WERI-Rb-1 (cell line): ENCODE measurements around the gene TEX22.
A peak's percentile ranks its signal among the peaks of the same experiment; 100 is the strongest.

Experiments
- DNase-seq: peaks from one replicate; pipeline ENCODE4 v3.0.0-alpha.2; 2020
- H3K27ac ChIP-seq: fragments of 250-450 bp; sonication (Bioruptor Pico); 2 replicates; pipeline ENCODE4 v1.5.1; 2020; ENCODE audit warnings: mild to moderate bottlenecking, moderate library complexity
- H3K27me3 ChIP-seq: fragments of 250-450 bp; sonication (Bioruptor Pico); 2 replicates; pipeline ENCODE4 v1.5.1; 2021; ENCODE audit warnings: mild to moderate bottlenecking, low read depth, moderate library complexity; ENCODE audit not compliant: insufficient read depth, severe bottlenecking
- H3K36me3 ChIP-seq: fragments of 250-450 bp; sonication (Bioruptor Pico); 2 replicates; pipeline ENCODE4 v1.5.1; 2020; ENCODE audit warnings: mild to moderate bottlenecking, moderate library complexity
- H3K4me3 ChIP-seq: 2 replicates; pipeline ENCODE4 v1.5.1; 2011; ENCODE audit warnings: low read depth, mild to moderate bottlenecking, control low read depth, low read length
- H3K9me3 ChIP-seq: fragments of 250-450 bp; sonication (Bioruptor Pico); 2 replicates; pipeline ENCODE4 v1.5.1; 2021; ENCODE audit warnings: mild to moderate bottlenecking, moderate library complexity; ENCODE audit not compliant: severe bottlenecking
- CTCF ChIP-seq: IDR thresholded peaks from 2 replicates; pipeline ENCODE4 v1.5.1; 2011; ENCODE audit warnings: low read depth, mild to moderate bottlenecking, control low read depth, inconsistent platforms, low read length

The TEX22 gene

GRCh38 chr14:105447651-105448640 lies 49.6 kb downstream of the TEX22 start:
- no peaks in the 10 kb centered on the region for H3K9me3 ChIP-seq
- peaks cover 38% of the 10 kb centered on the region for H3K36me3 ChIP-seq
- no peak overlapping the region for H3K4me3 ChIP-seq
- H3K27me3 ChIP-seq = no peaks in the 10 kb centered on the region
- no peak for DNase-seq
- no peak for TF ChIP-seq CTCF
- H3K27ac ChIP-seq = peak overlapping the region; percentile 63

DNA sequence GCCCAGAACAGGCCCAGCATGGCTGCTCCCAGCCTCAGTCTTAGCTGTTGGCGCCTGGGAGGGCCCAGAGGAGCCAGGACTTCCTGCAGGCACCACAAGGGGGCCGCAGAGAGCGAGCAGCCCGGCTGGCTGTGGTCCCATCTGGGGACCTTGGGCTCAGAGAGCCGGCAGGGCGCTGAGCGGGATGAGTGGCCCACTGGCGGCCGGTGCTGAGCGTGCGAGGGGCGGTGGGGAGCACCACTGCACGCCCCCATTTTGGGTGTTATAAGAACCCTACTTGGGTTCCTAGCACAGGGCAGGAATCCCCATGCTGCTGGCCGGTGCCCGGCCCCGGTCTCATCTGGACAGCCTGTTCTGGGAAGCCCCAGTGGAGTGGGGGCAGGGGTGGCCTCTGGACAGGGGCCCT lies 50.4 kb downstream of the TEX22 start:
- Histone ChIP-seq H3K27ac (peak overlapping the region; percentile 63), H3K27me3 (no peaks in the 10 kb centered on the region), H3K9me3 (no peaks in the 10 kb centered on the region), H3K36me3 (peaks cover 40% of the 10 kb centered on the region), H3K4me3 (no peak overlapping the region)
- TF ChIP-seq CTCF = peak; percentile 91
- DNase-seq = peak; percentile 83

DNA sequence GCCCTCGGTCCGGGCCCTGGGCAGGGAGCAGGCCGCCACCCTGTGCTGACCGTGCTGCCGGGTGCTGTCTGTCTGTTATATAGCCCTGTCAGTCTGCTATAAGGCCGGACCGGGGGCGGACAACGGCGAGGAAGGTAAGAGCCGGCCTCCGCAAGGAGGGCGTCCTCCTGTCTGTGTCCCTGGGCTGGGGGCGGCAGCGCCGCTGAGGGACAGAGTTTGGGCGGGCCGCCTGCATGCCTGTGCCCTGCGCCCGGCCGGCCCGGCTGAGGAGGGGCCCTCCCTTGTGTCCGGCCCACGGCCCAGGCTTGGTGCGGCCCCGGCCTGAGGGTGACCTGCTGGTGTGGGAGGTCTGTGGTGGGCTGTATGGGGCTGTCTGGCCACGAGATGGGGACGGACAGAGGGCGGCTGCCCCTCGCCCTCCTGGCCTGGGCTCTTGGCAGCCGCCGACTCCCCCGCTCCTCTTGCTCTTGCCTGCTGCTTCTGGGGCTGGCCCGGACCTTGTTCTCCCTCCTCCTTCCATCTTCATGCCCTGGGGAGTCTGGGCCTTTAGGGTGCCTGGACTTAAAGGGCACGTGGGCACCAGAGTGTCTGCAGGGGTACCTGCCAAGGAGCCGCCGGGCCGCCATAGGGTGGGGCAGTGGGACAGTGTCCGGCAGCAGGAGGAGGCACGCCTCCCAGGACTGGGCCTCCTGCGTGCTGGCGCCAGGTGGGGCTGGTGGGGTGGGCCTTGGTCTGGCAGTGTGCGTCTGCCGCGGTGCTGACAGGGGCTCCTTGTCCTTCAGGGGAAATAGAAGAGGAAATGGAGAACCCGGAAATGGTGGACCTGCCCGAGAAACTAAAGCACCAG lies 51.2 kb downstream of the TEX22 start:
- no peak for TF ChIP-seq CTCF
- Histone ChIP-seq H3K9me3 (no peaks in the 10 kb centered on the region), H3K36me3 (peaks cover 48% of the 10 kb centered on the region), H3K27ac (0 out of 2 replicates have a peak overlapping the region, but pooled peaks have one; percentile 1), H3K4me3 (no peak overlapping the region), H3K27me3 (no peaks in the 10 kb centered on the region)
- DNase-seq = no peak

GRCh38 chr14:105450123-105450505 lies 51.8 kb downstream of the TEX22 start:
- no peak for TF ChIP-seq CTCF
- no peaks in the 10 kb centered on the region for H3K9me3 ChIP-seq
- H3K36me3 ChIP-seq = peaks cover 49% of the 10 kb centered on the region
- H3K27me3 ChIP-seq = no peaks in the 10 kb centered on the region
- no peak overlapping the region for H3K4me3 ChIP-seq
- DNase-seq = no peak
- no peak overlapping the region for H3K27ac ChIP-seq

DNA sequence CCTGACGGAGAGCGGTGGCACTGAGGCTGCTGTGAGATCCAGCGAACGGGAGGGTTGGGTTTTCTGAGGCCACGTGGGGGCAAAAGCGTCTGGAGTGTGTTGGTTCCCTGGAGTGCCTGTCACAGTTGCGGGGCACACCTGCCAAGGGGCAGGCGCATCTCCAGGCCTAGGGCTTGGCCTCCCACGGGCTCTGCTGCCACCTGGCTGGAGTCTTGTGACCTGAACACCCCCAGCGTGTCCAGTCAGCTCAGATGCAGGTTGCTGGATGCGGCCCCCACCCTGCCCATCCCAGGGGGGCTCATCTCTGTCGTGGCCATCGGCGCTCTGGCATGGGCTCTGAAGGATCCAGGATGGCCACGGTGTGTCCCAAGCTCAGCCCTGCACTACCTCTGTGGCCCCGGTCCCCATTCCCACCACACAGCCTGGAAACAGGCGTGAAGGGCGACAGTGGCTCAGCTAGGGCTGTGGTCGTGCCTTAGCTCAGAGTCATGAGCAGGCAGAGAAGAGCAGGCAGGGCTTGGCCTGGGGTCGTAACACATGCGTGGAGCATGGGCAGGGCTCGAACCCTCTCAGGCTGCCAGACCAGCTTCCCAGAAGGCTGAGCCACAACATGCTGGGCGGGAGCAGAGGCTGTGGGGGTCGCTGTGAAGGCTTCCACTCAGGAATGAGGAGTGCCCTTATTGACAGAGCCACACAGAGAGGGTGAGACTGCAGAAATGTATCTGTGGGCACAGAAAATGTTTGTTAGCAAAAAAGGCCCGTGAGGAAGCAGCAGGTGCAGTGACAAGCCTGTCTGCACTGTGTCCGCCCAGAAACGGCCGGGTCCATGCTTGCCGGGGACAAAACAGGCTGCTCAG lies 52.8 kb downstream of the TEX22 start:
- TF ChIP-seq CTCF = no peak
- H3K9me3 ChIP-seq = no peaks in the 10 kb centered on the region
- no peaks in the 10 kb centered on the region for H3K27me3 ChIP-seq
- H3K27ac ChIP-seq = no peak overlapping the region
- peaks cover 56% of the 10 kb centered on the region for H3K36me3 ChIP-seq
- no peak overlapping the region for H3K4me3 ChIP-seq
- DNase-seq = no peak
